K562 (cell line): ENCODE data around the gene F2RL2. TPM values are rescaled to one million over a fixed set of nuclear protein-coding genes. Genes with fewer than 3 reads are reported as not detected.

Experiments
- ATAC-seq: fragments of 200-7000 bp; cut with Tn5 transposase; 3 replicates; pipeline ENCODE4 v1.9.1; 2020; ENCODE audit warnings: moderate library complexity
- BruUV-seq: library from RNA; stranded (reverse); fragments of 400-500 nt; replicated peaks from 2 replicates; lab custom pipeline; 2021; lab: Mats Ljungman, UMichigan
- CTCF ChIA-PET: fragments of 300-600 bp; formaldehyde crosslinking; extraction: SDS; loops from one replicate; lab custom pipeline; 2021; ENCODE audit warnings: low intra/inter-chr PET ratio; lab: Yijun Ruan, JAX
- POLR2A ChIA-PET: fragments of 300-600, 350-650 bp; sonication (Branson Sonifier 250); formaldehyde crosslinking; extraction: SDS; loops from one replicate; lab custom pipeline; 2021; ENCODE audit warnings: antibody characterized with exemption, inconsistent platforms; lab: Yijun Ruan, JAX
- DNase-seq, 4 experiments: peaks; one replicate each; pipeline versions ENCODE4 v3.0.0 to v3.0.0-alpha.2; 2011 to 2018; ENCODE audit warnings: low spot score in 3 of 4, mixed read lengths in 3 of 4; ENCODE audit errors: extremely low read depth in 1 of 4
- FAIRE-seq: peaks from 2 replicates; lab custom pipeline; 2011; peaks lifted over from hg19 to GRCh38; lab: Jason Lieb, UNC
- H2AFZ ChIP-seq: 2 replicates; pipeline ENCODE4 v1.6.0; 2011; ENCODE audit warnings: low read depth, low read length, control low read depth, inconsistent platforms
- H3K27ac ChIP-seq: fragments of 200-600 bp; 3 replicates; pipeline ENCODE4 v1.8.0; 2011; ENCODE audit warnings: low read depth, mild to moderate bottlenecking, control low read depth, inconsistent platforms, low read length, moderate library complexity, mixed read lengths; ENCODE audit errors: extremely low read depth
- H3K27me3 ChIP-seq, 2 experiments: fragments of 300-600 bp in 1 of 2; 2 replicates in 1 of 2; 3 replicates in 1 of 2; pipeline versions ENCODE4 v1.6.0 to v1.8.0; 2011; ENCODE audit warnings: inconsistent platforms in 2 of 2, low read length in 2 of 2, mild to moderate bottlenecking in 1 of 2, mixed read lengths in 1 of 2, moderate library complexity in 1 of 2; ENCODE audit not compliant: control insufficient read depth in 2 of 2, insufficient read depth in 2 of 2
- H3K36me3 ChIP-seq: fragments of 300-600 bp; 3 replicates; pipeline ENCODE4 v1.8.0; 2011; ENCODE audit warnings: mild to moderate bottlenecking, low read length, inconsistent platforms; ENCODE audit not compliant: control insufficient read depth, insufficient read depth
- H3K4me1 ChIP-seq, 2 experiments: fragments of 200-600 bp in 1 of 2; replicated peaks in 1 of 2; 2 replicates in 1 of 2; 3 replicates in 1 of 2; pipeline versions ENCODE4 v1.5.1 to v1.8.0; 2011; ENCODE audit warnings: inconsistent platforms in 2 of 2, low read length in 2 of 2, mild to moderate bottlenecking in 1 of 2, mixed read lengths in 1 of 2, moderate library complexity in 1 of 2; ENCODE audit not compliant: control insufficient read depth in 2 of 2, insufficient read depth in 2 of 2
- H3K4me2 ChIP-seq: 2 replicates; pipeline ENCODE4 v1.6.1; 2011; ENCODE audit warnings: low read length, control low read depth, inconsistent platforms, mixed read lengths; ENCODE audit not compliant: insufficient read depth
- H3K4me3 ChIP-seq: fragments of 200-600 bp; sonication (generic), shearing (Covaris generic); 2 replicates; pipeline ENCODE4 v1.5.1; 2016; ENCODE audit warnings: control low read depth, inconsistent platforms
- H3K79me2 ChIP-seq: fragments of 200-600 bp; 3 replicates; pipeline ENCODE4 v1.8.0; 2011; ENCODE audit warnings: low read length, inconsistent platforms; ENCODE audit not compliant: control insufficient read depth, insufficient read depth
- H3K9ac ChIP-seq, 2 experiments: 2 replicates each; pipeline versions ENCODE4 v1.6.0 to v1.6.1; 2011; ENCODE audit warnings: low read depth in 2 of 2, low read length in 2 of 2, control low read depth in 1 of 2, inconsistent platforms in 1 of 2, mild to moderate bottlenecking in 1 of 2, mixed read lengths in 1 of 2; ENCODE audit not compliant: insufficient read depth in 1 of 2
- H3K9me1 ChIP-seq: one replicate; pipeline ENCODE4 v1.6.0; 2011; ENCODE audit warnings: inconsistent platforms, mild to moderate bottlenecking, low read length, moderate library complexity; ENCODE audit not compliant: control insufficient read depth, insufficient read depth
- H3K9me3 ChIP-seq: replicated peaks from 2 replicates; pipeline ENCODE4 v1.5.1; 2011; ENCODE audit warnings: low read depth, low read length, inconsistent platforms; ENCODE audit not compliant: control insufficient read depth, insufficient read depth
- H4K20me1 ChIP-seq: replicated peaks from 2 replicates; pipeline ENCODE4 v1.6.1; 2011; ENCODE audit warnings: low read length, inconsistent platforms, mixed read lengths; ENCODE audit not compliant: control insufficient read depth, insufficient read depth
- ARNT ChIP-seq, 2 experiments: fragments of 450-650 bp; IDR thresholded peaks; 2 replicates each; pipeline ENCODE4 v1.6.1; 2016; ENCODE audit warnings: mild to moderate bottlenecking in 1 of 2
- C11orf30 ChIP-seq: fragments of 450-650 bp; IDR thresholded peaks from 2 replicates; pipeline ENCODE4 v1.6.1; 2016; ENCODE audit warnings: low read depth, mild to moderate bottlenecking
- CCAR2 ChIP-seq: fragments of 200-400 bp; formaldehyde crosslinking; IDR thresholded peaks from 2 replicates; pipeline ENCODE4 v1.6.1; 2017; ENCODE audit warnings: mild to moderate bottlenecking, low read depth, low read length
- FOXA1 ChIP-seq: fragments of 450-650 bp; IDR thresholded peaks from 2 replicates; pipeline ENCODE4 v1.6.1; 2016; ENCODE audit warnings: mild to moderate bottlenecking, borderline replicate concordance
- MECOM ChIP-seq: fragments of 250-450 bp; sonication (Bioruptor Pico); IDR thresholded peaks from 2 replicates; pipeline ENCODE4 v1.8.0; 2022; ENCODE audit warnings: inconsistent platforms
- PHF21A ChIP-seq: fragments of 450-650 bp; IDR thresholded peaks from 2 replicates; pipeline ENCODE4 v1.6.1; 2017; ENCODE audit warnings: low read depth, borderline replicate concordance
- RAD21 ChIP-seq, 2 experiments: fragments of 250-450 bp in 1 of 2; fragments of 450-650 bp in 1 of 2; sonication (Bioruptor Pico) in 1 of 2; formaldehyde crosslinking in 1 of 2; IDR thresholded peaks in 1 of 2; conservative IDR thresholded peaks in 1 of 2; 2 replicates each; pipeline versions ENCODE4 v1.4.0 to v1.8.0; 2020 to 2022; ENCODE audit warnings: mild to moderate bottlenecking in 2 of 2, moderate library complexity in 1 of 2
- SMARCA5 ChIP-seq: fragments of 450-650 bp; IDR thresholded peaks from 2 replicates; pipeline ENCODE4 v1.6.1; 2016
- SRSF7 ChIP-seq: fragments of 200-400 bp; formaldehyde crosslinking; optimal IDR thresholded peaks from 2 replicates; pipeline ENCODE3; 2017; ENCODE audit warnings: mild to moderate bottlenecking, low read depth, low read length
- TCF7 ChIP-seq: sonication (generic); IDR thresholded peaks from 2 replicates; pipeline ENCODE4 v1.6.1; 2016; ENCODE audit warnings: antibody characterized with exemption, borderline replicate concordance
- WGBS: fragments of 100-300 bp; shearing (Covaris generic); methylation state at CpG from one replicate; pipeline ENCODE4 v1.1.6; 2016; ENCODE audit warnings: low coverage, mixed read lengths; ENCODE audit not compliant: insufficient coverage; ENCODE audit errors: missing lambda C conversion rate; 5-methylcytosine and 5-hydroxymethylcytosine counted together
- in situ Hi-C: fragments of 300-500 bp; cut with MboI; formaldehyde crosslinking; loops from 4 replicates; pipeline ENCODE4 v1.15.0; 2018; ENCODE audit warnings: inconsistent platforms, mixed read lengths
- intact Hi-C: fragments of 100-400 bp; cut with micrococcal nuclease; formaldehyde crosslinking; loops from 2 replicates; pipeline ENCODE4 v1.14.2; 2022
- polyA plus RNA-seq, 8 experiments: library from polyadenylated mRNA; depleted of rRNA in 4 of 8; stranded (reverse) in 5 of 8; unstranded in 3 of 8; fragments of >200 nt; fragmentation: Nextera tagmentation in 2 of 8; fragmentation: Illumina TruSeq in 1 of 8; extraction: Ambion mirVana in 2 of 8; extraction: Trizol in 1 of 8; gene quantifications; 2 replicates each; pipeline versions ENCODE4 v1.2.1 to v1.2.3, GENCODE V29; 2011 to 2014; ENCODE audit warnings: inconsistent platforms in 1 of 8, missing spikeins in 1 of 8
- total RNA-seq, 7 experiments: library from RNA; depleted of rRNA in 6 of 7; stranded (reverse); fragments of >200 nt in 6 of 7; fragmentation: Illumina TruSeq in 2 of 7; extraction: Trizol in 2 of 7; gene quantifications; 2 replicates each; pipeline versions ENCODE4 v1.2.1 to v1.2.3, GENCODE V29; 2011 to 2021; ENCODE audit warnings: low replicate concordance in 1 of 7
- TF ChIP-seq, protein P1 (sequence below), 2 experiments: fragments of 450-650 bp in 1 of 2; sonication (generic) in 1 of 2; formaldehyde crosslinking in 1 of 2; IDR thresholded peaks; 2 replicates each; pipeline versions ENCODE4 v1.7.1 to v1.9.0; 2016 to 2022; ENCODE audit warnings: inconsistent platforms in 1 of 2, mild to moderate bottlenecking in 1 of 2, missing genetic modification reagents in 1 of 2

The F2RL2 gene
- total and polyA plus RNA-seq, 9 of the 15 experiments (the other 6 are each of a cell fraction or from before 2014, with no cell fraction given): 0.03 to 0.12 (median 0.06) TPM; not detected in 3

- H3K4me1 ChIP-seq: peaks cover 5 to 31% of the 10 kb centered on the region in 2 experiments; a peak in 4 of 5 replicates
- peak overlapping the region in 1 of 2 experiments; percentile 35; a peak in 1 of 4 replicates for H3K9ac ChIP-seq
- in situ Hi-C loops (no loop called here), intact Hi-C loops (no loop called here)
- H3K36me3 ChIP-seq: no peaks in the 10 kb centered on the region; the same call in 2 of the 3 replicates
- H3K27me3 ChIP-seq: no peaks in the 10 kb centered on the region
- no TSS peak for BruUV-seq
- no peak overlapping the region for H3K4me3 ChIP-seq
- peak; percentile 95 for FAIRE-seq
- H2AFZ ChIP-seq: peak overlapping the region; percentile 78
- H3K9me3 ChIP-seq: peaks cover 8% of the 10 kb centered on the region
- no peaks in the 10 kb centered on the region for H3K79me2 ChIP-seq
- ChIA-PET POLR2A (interaction anchor here (0.6 to 2.0 kb wide), 6 partner anchors 9 to 157 kb away, joined by 3 to 16 read pairs (median 4); no protein-coding TSS in a partner anchor), CTCF (no interaction called here)
- H3K4me2 ChIP-seq: peak overlapping the region; percentile 38
- H3K9me1 ChIP-seq: no peaks in the 10 kb centered on the region
- under 1% methylated on average over 6 of the region's 6 CpGs for WGBS
- peak; percentile 62 to 95 (median 74) for DNase-seq
- H4K20me1 ChIP-seq: no peaks in the 10 kb centered on the region
- H3K27ac ChIP-seq: peak overlapping the region; percentile 76
- ATAC-seq: peak; percentile 89
- TF ChIP-seq ARNT (IDR thresholded peaks at IDR 0.05) (peak; percentile 97 to 99), SRSF7 (no peak), RAD21 (CRISPR knock-in tag; conservative IDR thresholded peaks at IDR 0.05 in 1 of 2, IDR thresholded peaks at IDR 0.05 in 1 of 2) (no peak; a peak in 2 of 4 replicates), MECOM (CRISPR knock-in tag) (no peak), FOXA1 (no peak), PHF21A (no peak), CCAR2 (no peak), TCF7 (peak; percentile 95), C11orf30 (no peak), SMARCA5 (no peak)
- TF ChIP-seq, protein P1, sequence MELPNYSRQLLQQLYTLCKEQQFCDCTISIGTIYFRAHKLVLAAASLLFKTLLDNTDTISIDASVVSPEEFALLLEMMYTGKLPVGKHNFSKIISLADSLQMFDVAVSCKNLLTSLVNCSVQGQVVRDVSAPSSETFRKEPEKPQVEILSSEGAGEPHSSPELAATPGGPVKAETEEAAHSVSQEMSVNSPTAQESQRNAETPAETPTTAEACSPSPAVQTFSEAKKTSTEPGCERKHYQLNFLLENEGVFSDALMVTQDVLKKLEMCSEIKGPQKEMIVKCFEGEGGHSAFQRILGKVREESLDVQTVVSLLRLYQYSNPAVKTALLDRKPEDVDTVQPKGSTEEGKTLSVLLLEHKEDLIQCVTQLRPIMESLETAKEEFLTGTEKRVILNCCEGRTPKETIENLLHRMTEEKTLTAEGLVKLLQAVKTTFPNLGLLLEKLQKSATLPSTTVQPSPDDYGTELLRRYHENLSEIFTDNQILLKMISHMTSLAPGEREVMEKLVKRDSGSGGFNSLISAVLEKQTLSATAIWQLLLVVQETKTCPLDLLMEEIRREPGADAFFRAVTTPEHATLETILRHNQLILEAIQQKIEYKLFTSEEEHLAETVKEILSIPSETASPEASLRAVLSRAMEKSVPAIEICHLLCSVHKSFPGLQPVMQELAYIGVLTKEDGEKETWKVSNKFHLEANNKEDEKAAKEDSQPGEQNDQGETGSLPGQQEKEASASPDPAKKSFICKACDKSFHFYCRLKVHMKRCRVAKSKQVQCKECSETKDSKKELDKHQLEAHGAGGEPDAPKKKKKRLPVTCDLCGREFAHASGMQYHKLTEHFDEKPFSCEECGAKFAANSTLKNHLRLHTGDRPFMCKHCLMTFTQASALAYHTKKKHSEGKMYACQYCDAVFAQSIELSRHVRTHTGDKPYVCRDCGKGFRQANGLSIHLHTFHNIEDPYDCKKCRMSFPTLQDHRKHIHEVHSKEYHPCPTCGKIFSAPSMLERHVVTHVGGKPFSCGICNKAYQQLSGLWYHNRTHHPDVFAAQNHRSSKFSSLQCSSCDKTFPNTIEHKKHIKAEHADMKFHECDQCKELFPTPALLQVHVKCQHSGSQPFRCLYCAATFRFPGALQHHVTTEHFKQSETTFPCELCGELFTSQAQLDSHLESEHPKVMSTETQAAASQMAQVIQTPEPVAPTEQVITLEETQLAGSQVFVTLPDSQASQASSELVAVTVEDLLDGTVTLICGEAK (IDR thresholded peaks at IDR 0.05): peak; percentile 70
- TF ChIP-seq, protein P1 (CRISPR knock-in tag; IDR thresholded peaks at IDR 0.05): no peak
Measured at GRCh38 chr5:76657683-76658311, 34.6 kb upstream of the F2RL2 start.
